A549 (cell line): Measurements from ENCODE around the gene FBRSL1.

ENCODE experiments used
- BHLHE40 ChIP-seq: IDR thresholded peaks from 2 replicates; pipeline ENCODE4 v1.6.1; 2012; ENCODE audit warnings: low read depth, low read length, inconsistent platforms
- CBX2 ChIP-seq: fragments of 200-600 bp; sonication (generic); IDR thresholded peaks from 2 replicates; pipeline ENCODE4 v1.6.1; 2016; ENCODE audit warnings: low read depth, mild to moderate bottlenecking, borderline replicate concordance
- CTCF ChIP-seq: fragments of >200 bp; sonication (Bioruptor Twin); formaldehyde crosslinking; IDR thresholded peaks from 3 replicates; pipeline ENCODE4 v1.5.1; 2016
- EP300 ChIP-seq, 2 experiments: fragments of >200 bp; sonication (Bioruptor Twin); formaldehyde crosslinking; IDR thresholded peaks; 2 replicates in 1 of 2; 3 replicates in 1 of 2; pipeline ENCODE4 v1.6.1; 2016 to 2017
- JUN ChIP-seq, 2 experiments: fragments of >200 bp; sonication (Bioruptor Twin); formaldehyde crosslinking; IDR thresholded peaks; 2 replicates in 1 of 2; 3 replicates in 1 of 2; pipeline ENCODE4 v1.6.1; 2016 to 2017
- MAZ ChIP-seq: fragments of 150-350 bp; IDR thresholded peaks from 2 replicates; pipeline ENCODE4 v1.6.1; 2014; ENCODE audit warnings: antibody characterized with exemption, low read depth, low read length, borderline replicate concordance
- NFE2L2 ChIP-seq: fragments of 150-350 bp; conservative IDR thresholded peaks from 2 replicates; pipeline ENCODE4 v1.6.1; 2014; ENCODE audit warnings: low read length
- NR3C1 ChIP-seq: fragments of >200 bp; sonication (Bioruptor Twin); formaldehyde crosslinking; IDR thresholded peaks from 3 replicates; pipeline ENCODE4 v1.6.1; 2017
- PBX3 ChIP-seq: IDR thresholded peaks from 2 replicates; pipeline ENCODE4 v1.6.1; 2012
- PHF8 ChIP-seq: fragments of 200-600 bp; sonication (generic); IDR thresholded peaks from 2 replicates; pipeline ENCODE4 v1.6.1; 2016; ENCODE audit warnings: low read depth, mild to moderate bottlenecking, antibody characterized with exemption, moderate library complexity, borderline replicate concordance
- POLR2A ChIP-seq: IDR thresholded peaks from 2 replicates; pipeline ENCODE4 v1.6.1; 2012; ENCODE audit warnings: mild to moderate bottlenecking, low read length
- SMC3 ChIP-seq: fragments of >200 bp; sonication (Bioruptor Twin); formaldehyde crosslinking; IDR thresholded peaks from 3 replicates; pipeline ENCODE4 v1.6.1; 2018; ENCODE audit warnings: inconsistent platforms
- ZSCAN20 ChIP-seq: fragments of 250-450 bp; sonication (Bioruptor Pico); IDR thresholded peaks from 2 replicates; pipeline ENCODE4 v1.8.0; 2022; ENCODE audit warnings: mild to moderate bottlenecking, moderate library complexity
- TF ChIP-seq, protein P1 (sequence below): fragments of 150-350 bp; IDR thresholded peaks from 2 replicates; pipeline ENCODE4 v1.6.1; 2014; ENCODE audit warnings: low read depth, mild to moderate bottlenecking, low read length

DNA sequence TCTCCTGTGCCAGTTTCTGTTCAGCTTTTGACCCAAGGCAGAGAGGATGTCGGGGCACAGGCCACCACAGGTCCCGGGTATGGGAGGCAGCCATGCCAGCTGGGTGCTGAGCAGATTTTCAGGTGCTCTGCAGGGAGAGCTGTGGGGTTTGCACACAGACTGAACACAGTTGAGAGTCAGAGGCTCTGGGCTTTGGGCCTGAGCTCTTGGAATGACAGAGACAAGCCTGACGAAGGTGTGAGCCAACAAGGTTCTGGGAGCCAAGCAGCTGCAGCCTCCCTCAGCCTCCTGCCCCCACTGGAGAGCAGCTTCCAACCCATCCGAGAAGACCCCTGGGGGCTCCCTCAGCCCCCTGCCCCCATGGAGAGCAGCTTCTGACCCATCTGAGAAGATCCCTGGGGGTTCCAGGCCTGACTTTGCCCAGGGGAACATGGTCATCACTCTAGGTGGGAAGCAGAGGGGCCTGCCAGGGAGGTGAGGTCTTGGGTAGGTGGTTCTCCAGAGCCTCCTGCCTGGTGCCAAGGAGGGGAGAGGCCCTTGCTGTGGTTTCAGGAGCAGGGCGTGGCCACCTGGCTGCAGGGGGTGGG, 13.8 kb downstream of the FBRSL1 start:
- TF ChIP-seq BHLHE40 (no peak), EP300 (IDR thresholded peaks at IDR 0.05) (no peak), MAZ (no peak), CTCF (no peak), NR3C1 (no peak), NFE2L2 (no peak), SMC3 (no peak), POLR2A (no peak), ZSCAN20 (no peak), CBX2 (no peak), JUN (IDR thresholded peaks at IDR 0.05) (no peak), PBX3 (no peak), PHF8 (no peak)
- TF ChIP-seq, protein P1, sequence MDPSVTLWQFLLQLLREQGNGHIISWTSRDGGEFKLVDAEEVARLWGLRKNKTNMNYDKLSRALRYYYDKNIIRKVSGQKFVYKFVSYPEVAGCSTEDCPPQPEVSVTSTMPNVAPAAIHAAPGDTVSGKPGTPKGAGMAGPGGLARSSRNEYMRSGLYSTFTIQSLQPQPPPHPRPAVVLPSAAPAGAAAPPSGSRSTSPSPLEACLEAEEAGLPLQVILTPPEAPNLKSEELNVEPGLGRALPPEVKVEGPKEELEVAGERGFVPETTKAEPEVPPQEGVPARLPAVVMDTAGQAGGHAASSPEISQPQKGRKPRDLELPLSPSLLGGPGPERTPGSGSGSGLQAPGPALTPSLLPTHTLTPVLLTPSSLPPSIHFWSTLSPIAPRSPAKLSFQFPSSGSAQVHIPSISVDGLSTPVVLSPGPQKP = no peak
